ENCODE results near the gene AEBP1. TPM values are rescaled to one million over a fixed set of nuclear protein-coding genes. Genes with fewer than 3 reads are reported as not detected.

AEBP1 gene
- total RNA-seq, 4 donors from 2014 or later: 33.9 to 151 (median 89.0) TPM

DNA sequence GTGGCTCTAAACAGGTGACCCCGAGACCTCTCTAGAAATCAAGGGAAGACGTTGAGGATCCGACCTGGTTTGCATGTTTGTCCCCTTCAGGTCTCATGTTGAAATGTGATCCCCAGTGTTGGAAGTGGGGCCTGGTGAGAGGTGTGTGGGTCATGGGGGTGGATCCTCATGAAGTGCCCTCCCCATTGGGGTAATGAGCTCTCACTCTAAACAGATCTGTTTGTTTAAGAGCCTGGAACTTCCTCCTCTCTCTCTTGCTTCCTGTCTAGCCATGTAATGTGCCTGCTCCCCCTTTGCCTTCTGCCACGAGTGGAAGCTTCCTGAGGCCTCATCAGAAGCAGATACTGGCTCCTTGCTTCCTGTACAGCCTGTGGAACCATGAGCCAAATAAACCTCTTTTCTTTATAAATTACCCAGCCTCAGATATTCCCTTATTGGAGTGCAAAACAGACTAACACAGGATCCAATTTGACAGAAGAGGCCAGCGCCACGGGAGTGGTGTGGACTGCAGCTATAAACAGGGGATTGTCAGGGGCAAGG, 11.0 kb upstream of the AEBP1 start:
- Histone ChIP-seq H3K4me3 (no peak overlapping the region), H3K4me1 (peaks cover 0 to 12% (median 0%) of the 10 kb centered on the region in 4 donors), H3K9me3 (no peaks in the 10 kb centered on the region), H3K36me3 (no peaks in the 10 kb centered on the region), H3K27me3 (no peaks in the 10 kb centered on the region), H3K27ac (no peak overlapping the region)
- TF ChIP-seq, protein P1, sequence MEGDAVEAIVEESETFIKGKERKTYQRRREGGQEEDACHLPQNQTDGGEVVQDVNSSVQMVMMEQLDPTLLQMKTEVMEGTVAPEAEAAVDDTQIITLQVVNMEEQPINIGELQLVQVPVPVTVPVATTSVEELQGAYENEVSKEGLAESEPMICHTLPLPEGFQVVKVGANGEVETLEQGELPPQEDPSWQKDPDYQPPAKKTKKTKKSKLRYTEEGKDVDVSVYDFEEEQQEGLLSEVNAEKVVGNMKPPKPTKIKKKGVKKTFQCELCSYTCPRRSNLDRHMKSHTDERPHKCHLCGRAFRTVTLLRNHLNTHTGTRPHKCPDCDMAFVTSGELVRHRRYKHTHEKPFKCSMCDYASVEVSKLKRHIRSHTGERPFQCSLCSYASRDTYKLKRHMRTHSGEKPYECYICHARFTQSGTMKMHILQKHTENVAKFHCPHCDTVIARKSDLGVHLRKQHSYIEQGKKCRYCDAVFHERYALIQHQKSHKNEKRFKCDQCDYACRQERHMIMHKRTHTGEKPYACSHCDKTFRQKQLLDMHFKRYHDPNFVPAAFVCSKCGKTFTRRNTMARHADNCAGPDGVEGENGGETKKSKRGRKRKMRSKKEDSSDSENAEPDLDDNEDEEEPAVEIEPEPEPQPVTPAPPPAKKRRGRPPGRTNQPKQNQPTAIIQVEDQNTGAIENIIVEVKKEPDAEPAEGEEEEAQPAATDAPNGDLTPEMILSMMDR (IDR thresholded peaks at IDR 0.05): no peak
- no peak for TF ChIP-seq POLR2AphosphoS5 (IDR thresholded peaks at IDR 0.05)
- TF ChIP-seq EP300 (IDR thresholded peaks at IDR 0.05; ENCODE audit: low read depth): no peak
- no peak for TF ChIP-seq POLR2A (IDR thresholded peaks at IDR 0.05)
- 67 to 86% methylated on average over 1 to 6 of the region's 6 CpGs for WGBS, 2 donors (ENCODE audit: low coverage in 1 of 2)
- intact Hi-C loops (cut with DNase I; ENCODE audit: low total_unique reads) (no loop called here), in situ Hi-C loops (cut with MboI; ENCODE audit: low pct_ligation_motif_present in 1 of 4, low pct_unique_long_range_greater_than_20kb in 1 of 4, low sequenced_read_pairs in 3 of 4) (no loop called here)
- no peak for DNase-seq

DNA sequence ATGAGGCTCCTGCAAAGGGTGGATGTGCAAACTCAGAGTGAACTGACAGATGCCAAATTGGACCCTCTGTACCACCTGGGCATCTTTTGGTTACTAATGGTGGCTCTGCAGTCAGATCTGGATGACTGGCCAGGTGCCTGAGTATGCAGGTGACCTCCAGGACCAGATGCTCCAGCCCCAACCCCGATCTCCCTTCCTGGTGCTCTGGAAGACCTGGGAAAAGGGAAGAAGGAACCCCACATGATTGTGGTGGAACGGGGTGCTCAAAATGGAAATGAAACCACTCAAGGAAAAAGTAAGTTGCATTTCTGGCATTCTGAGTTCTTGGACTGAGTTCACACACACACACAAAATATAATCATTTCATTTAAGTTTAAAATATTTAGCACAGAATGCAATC, 9.8 kb upstream of the AEBP1 start:
- in situ Hi-C loops (cut with MboI; ENCODE audit: low pct_ligation_motif_present in 1 of 4, low pct_unique_long_range_greater_than_20kb in 1 of 4, low sequenced_read_pairs in 3 of 4) (no loop called here), intact Hi-C loops (cut with DNase I; ENCODE audit: low total_unique reads) (no loop called here)
- no peaks in the 10 kb centered on the region for H3K9me3 ChIP-seq
- H3K36me3 ChIP-seq: no peaks in the 10 kb centered on the region
- WGBS, 2 donors (ENCODE audit: low coverage in 1 of 2): 51 to 60% methylated on average over 2 of the region's 2 CpGs
- no peak overlapping the region for H3K4me3 ChIP-seq
- no peak overlapping the region for H3K27ac ChIP-seq
- DNase-seq: no peak
- H3K4me1 ChIP-seq: peaks cover 0 to 8% (median 0%) of the 10 kb centered on the region in 4 donors
- TF ChIP-seq, protein P1 (IDR thresholded peaks at IDR 0.05): no peak
- TF ChIP-seq EP300 (IDR thresholded peaks at IDR 0.05; ENCODE audit: low read depth) (no peak), POLR2A (IDR thresholded peaks at IDR 0.05) (no peak), POLR2AphosphoS5 (IDR thresholded peaks at IDR 0.05) (no peak)
- H3K27me3 ChIP-seq: no peaks in the 10 kb centered on the region

DNA sequence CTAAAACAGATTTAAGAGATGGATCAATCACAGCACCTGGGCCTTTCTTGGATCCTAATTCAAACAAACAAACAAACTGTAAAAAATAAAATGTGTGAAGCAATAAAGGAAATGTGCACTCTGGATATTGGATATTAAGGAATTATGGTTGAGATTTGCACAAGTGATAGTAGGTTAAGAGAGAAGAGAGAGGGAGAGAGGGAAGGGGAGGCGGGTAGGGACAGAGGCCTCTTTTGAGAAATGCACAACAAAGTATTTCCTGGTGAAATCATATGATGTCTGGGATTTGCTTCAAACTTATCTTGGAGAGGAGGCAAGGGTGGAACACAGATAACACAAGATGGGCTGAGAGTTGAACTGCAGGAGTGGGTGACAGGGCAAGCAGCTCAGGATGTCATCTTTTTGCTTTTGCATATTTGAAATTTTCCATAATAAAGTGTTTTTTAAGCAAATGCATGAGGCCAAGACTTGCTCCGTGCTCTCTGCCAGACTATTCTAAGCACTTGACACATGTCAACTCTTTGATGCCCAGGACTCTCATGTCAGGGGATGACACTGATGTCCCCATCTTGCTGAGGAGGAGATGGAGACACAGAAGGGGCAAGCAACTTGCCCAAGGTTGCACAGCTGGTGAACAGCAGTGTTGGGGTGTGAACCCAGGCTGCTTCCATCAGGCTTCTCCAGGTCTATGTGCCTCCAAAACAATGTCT, 9.1 kb upstream of the AEBP1 start:
- Histone ChIP-seq H3K9me3 (no peaks in the 10 kb centered on the region), H3K4me1 (peaks cover 0 to 8% (median 0%) of the 10 kb centered on the region in 4 donors), H3K36me3 (no peaks in the 10 kb centered on the region), H3K27ac (no peak overlapping the region), H3K4me3 (no peak overlapping the region), H3K27me3 (no peaks in the 10 kb centered on the region)
- in situ Hi-C loops (cut with MboI; ENCODE audit: low pct_ligation_motif_present in 1 of 4, low pct_unique_long_range_greater_than_20kb in 1 of 4, low sequenced_read_pairs in 3 of 4): no loop called here
- intact Hi-C loops (cut with DNase I; ENCODE audit: low total_unique reads): no loop called here
- DNase-seq: no peak
- WGBS, 2 donors (ENCODE audit: low coverage in 1 of 2): 60 to 69% methylated on average over 1 to 2 of the region's 2 CpGs
- TF ChIP-seq, protein P1 (IDR thresholded peaks at IDR 0.05): no peak
- TF ChIP-seq POLR2AphosphoS5 (IDR thresholded peaks at IDR 0.05) (no peak), POLR2A (IDR thresholded peaks at IDR 0.05) (no peak), EP300 (IDR thresholded peaks at IDR 0.05; ENCODE audit: low read depth) (no peak)

DNA sequence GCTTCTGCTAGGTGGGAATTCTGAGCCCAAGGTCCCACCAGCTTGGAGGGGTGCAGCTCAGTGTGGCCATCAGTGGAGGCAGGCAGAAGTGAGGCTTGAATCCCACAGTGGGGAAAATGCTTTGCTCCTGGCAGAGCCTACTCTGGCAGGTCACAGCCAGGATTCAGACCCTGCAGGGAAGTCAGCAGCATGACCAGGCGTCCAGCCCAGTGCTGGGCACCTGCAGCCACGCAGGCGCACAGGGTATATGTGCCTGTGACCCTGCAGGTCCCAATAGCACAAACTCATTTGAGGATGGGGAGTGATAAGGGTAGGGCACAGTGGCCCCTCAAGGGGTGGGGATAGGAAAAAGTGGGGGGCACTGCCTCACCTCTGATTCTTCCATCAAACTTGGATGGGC, 8.4 kb upstream of the AEBP1 start:
- in situ Hi-C loops (cut with MboI; ENCODE audit: low pct_ligation_motif_present in 1 of 4, low pct_unique_long_range_greater_than_20kb in 1 of 4, low sequenced_read_pairs in 3 of 4): no loop called here
- Histone ChIP-seq H3K27ac (no peak overlapping the region), H3K4me1 (peaks cover 0 to 8% (median 0%) of the 10 kb centered on the region in 4 donors), H3K9me3 (no peaks in the 10 kb centered on the region), H3K36me3 (no peaks in the 10 kb centered on the region), H3K27me3 (no peaks in the 10 kb centered on the region), H3K4me3 (no peak overlapping the region)
- no peak for DNase-seq
- intact Hi-C loops (cut with DNase I; ENCODE audit: low total_unique reads): no loop called here
- 93% methylated on average over 3 of the region's 3 CpGs; no CpG with 5 or more reads in 1 of the 2 donors for WGBS, 2 donors (ENCODE audit: low coverage in 1 of 2)
- TF ChIP-seq EP300 (IDR thresholded peaks at IDR 0.05; ENCODE audit: low read depth) (no peak), POLR2A (IDR thresholded peaks at IDR 0.05) (no peak), POLR2AphosphoS5 (IDR thresholded peaks at IDR 0.05) (no peak)
- TF ChIP-seq, protein P1 (IDR thresholded peaks at IDR 0.05): no peak
